Forelimb muscle (tissue), 1 donor: ENCODE results near the gene ZG16B. TPM values are rescaled to one million over a fixed set of nuclear protein-coding genes. Genes with fewer than 3 reads are reported as not detected.

Experiments
- DNase-seq: peaks from one replicate; pipeline ENCODE4 v3.0.0-alpha.2; 2013; ENCODE audit warnings: low read depth
- polyA plus RNA-seq: library from polyadenylated mRNA; unstranded; fragments of 120-200 nt; gene quantifications from one replicate; pipeline ENCODE4 v1.2.1, GENCODE V29; 2013; ENCODE audit not compliant: insufficient read length

ZG16B gene
- polyA plus RNA-seq, 1 donor: 0.39 TPM

DNA sequence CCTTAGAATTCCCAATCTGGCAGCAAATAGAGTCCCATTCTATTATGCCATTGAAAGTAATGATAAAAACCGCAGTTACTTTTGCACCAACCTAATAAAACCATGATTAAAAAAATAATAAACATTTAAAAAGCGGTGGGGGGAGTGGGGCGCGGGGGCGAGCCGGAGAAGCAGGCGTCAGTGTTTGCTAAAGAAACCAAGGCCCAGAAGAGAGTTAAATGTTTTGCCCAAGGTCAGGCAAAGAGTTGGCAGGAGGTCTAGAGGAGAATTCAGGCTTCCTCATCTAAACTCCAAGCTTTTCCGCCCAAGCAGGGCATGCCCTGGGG is 37.5 kb downstream of the ZG16B start:
- DNase-seq: no peak

DNA sequence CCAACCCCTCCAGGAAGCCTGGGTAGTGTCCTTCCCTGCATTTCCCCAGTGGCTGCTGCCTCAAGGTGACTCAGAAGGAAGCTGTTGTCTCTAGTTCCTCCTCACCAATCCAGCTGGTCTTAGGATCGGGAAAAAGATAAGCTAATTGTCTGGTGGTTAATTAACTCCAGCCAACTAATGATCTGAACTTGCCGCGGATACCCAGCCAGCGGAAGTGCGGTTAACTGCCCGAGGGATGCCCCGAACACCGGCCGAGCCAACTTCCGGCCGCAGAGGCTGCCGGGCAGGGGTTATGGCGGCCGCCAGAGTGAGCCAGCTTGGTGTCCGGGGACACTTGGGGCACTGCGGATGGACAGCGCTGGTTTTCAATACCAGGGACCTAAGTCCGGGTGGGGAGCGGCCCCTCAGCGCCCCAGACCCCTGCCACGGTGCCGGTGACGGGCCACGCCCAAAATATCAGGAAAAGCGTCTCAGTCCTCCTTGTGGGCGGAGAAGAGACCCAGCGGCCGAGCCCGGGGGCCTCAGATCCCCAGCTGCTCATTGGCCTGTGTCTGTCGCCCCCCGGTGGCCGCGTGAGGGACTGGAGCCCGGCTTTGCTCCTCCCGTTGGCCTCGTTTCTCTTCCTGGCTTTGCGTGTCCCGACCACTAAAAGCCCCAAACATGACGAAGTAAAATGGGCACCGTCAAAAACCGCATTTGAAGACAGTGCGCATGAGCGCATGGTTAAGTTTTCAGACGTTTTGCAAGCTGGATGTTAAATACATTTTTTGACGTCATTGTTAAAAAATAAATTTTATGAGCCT is 38.1 kb downstream of the ZG16B start:
- DNase-seq: peak; percentile 47

DNA sequence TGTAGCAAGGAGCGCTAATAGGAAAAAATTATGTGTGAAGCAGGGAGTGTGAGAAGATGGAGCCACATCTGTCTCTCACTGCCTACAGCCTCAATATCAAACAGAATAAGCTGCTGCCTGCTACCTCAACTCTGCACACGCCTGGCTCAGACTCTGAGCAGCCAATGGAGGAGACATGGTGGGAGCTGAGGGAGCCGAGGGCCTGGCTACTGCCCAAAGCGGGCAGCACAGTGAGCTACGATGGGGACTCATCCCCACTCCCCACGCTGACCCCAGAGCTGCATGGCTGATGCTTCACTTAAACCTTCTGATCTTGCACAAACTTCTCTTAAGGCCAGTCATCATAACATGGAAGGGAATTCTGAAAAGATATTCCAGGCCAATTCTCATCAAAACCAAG is 41.8 kb downstream of the ZG16B start:
- DNase-seq: no peak

DNA sequence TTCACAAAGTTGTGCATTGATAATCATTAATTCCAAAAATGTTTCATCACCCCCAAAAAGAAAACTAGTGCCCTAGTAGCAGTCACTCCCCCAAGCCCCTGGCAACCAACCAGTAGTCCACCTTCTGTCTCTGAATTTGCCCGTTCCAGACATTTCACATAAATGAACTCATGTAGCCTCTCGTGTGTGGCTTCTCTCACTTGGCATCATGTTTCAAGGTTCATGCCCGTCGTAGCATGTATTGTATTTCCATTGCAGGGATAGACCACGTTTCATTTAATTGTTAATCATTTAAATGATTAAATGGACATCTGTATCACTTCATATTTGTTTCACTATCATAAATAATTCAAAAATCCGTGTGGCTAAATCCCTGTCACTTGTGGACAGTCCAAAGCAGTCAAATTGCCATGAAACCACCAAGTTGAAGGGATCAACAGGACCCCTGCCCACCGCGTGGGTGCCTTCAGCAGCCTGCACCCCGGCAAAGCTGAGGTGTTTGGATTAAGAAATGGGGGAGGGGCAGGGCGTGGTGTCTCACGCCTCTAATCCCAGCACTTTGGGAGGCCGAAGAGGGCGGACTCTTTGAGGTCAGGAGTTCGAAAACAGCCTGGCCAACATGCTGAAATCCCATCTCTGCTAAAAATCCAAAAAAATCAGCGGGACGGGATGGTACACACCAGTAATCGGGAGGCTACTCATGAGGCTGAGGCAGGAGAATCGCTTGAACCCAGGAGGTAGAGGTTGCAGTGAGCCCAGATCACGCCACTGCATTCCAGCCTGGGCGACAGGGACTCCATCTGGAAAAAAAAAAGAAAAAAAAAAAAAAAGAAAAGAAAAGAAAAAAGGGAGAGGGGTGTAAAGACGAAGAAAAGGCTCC is 44.2 kb downstream of the ZG16B start:
- no peak for DNase-seq

DNA sequence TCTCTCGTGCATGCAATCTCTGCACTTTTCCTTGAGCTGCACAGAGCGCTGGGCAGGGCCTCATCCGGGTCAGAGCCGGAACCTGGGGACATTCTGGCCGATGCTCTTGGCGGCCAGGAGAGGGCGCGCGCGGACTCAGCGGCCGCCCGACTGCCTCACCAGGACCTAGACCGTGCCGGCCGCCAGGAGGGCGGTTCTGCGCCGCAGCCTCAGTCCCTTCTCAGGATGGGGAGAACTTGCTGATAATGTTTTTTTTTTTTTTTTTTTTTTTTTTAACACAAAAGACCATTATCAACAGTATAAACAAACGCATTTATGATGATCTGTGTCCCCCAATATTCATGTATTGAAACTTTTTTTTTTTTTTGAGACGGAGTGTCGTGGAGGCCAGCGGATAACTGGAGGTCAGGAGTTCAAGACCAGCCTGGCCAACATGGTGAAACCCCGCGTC is 44.8 kb downstream of the ZG16B start:
- DNase-seq: peak; percentile 47

DNA sequence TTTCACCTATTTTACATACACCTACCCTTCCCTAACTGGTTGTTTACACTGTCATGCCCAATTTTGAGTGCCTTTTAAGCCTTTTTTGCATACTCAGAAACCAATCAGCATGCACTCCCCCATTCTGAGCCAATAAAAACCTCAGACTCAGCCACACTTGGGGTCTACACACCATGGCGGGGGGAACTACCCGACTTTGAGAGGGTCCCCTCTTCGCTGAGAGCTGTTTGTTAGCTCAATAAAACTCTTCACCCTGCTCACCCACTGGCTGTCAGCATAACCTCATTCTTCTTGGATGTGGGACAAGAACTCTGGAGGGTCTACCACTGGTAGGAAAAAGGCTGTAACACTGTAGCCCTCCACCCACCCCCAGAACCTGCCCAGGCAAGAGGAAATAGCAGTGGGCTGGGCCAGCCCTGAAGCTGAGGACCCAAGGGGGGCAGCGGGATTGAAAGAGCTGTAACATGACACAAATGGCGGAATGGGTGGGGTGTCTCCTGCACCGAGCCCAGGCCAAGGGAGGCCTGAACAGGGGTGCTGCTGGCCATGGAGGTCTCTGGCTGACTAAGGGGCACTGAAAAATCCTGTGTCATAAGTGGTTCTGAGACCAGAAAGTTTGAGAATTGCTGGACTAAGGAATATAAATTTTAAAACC is 49.9 kb downstream of the ZG16B start:
- DNase-seq: no peak

Other genes with a start within 250 kb of the ZG16B start
- 24.4 TPM for gene KCTD5, start 147.8 kb upstream of the ZG16B start, polyA plus RNA-seq
- 1.4 TPM for gene PRSS27, start 110.1 kb upstream of the ZG16B start, polyA plus RNA-seq
- 485 TPM for gene SRRM2, start 77.7 kb upstream of the ZG16B start, polyA plus RNA-seq
- gene ELOB, start 53.0 kb upstream of the ZG16B start, polyA plus RNA-seq: 158 TPM
- gene PRSS33, start 42.7 kb upstream of the ZG16B start, polyA plus RNA-seq: not detected
- not detected for gene PRSS41, start 31.8 kb upstream of the ZG16B start, polyA plus RNA-seq
- 0.28 TPM for gene PRSS21, start 13.1 kb upstream of the ZG16B start, polyA plus RNA-seq
- not detected for gene PRSS22, start 27.9 kb downstream of the ZG16B start, polyA plus RNA-seq
- gene FLYWCH2, start 52.9 kb downstream of the ZG16B start, polyA plus RNA-seq: 14.1 TPM
- 24.9 TPM for gene FLYWCH1, start 81.6 kb downstream of the ZG16B start, polyA plus RNA-seq
- gene KREMEN2, start 134.0 kb downstream of the ZG16B start, polyA plus RNA-seq: 4.0 TPM
- 5.3 TPM for gene PAQR4, start 139.0 kb downstream of the ZG16B start, polyA plus RNA-seq
- 9.9 TPM for gene PKMYT1, start 150.1 kb downstream of the ZG16B start, polyA plus RNA-seq
- 3.6 TPM for gene CLDN9, start 182.6 kb downstream of the ZG16B start, polyA plus RNA-seq
- 0.19 TPM for gene CLDN6, start 187.9 kb downstream of the ZG16B start, polyA plus RNA-seq
- 79.1 TPM for gene TNFRSF12A, start 190.1 kb downstream of the ZG16B start, polyA plus RNA-seq
- 109 TPM for gene HCFC1R1, start 193.6 kb downstream of the ZG16B start, polyA plus RNA-seq
- 18.4 TPM for gene THOC6, start 193.7 kb downstream of the ZG16B start, polyA plus RNA-seq
- gene BICDL2, start 206.6 kb downstream of the ZG16B start, polyA plus RNA-seq: not detected
- 1.9 TPM for gene MMP25, start 216.3 kb downstream of the ZG16B start, polyA plus RNA-seq
- 121 TPM for gene IL32, start 235.3 kb downstream of the ZG16B start, polyA plus RNA-seq